HG02973 (cell line): ENCODE results near the gene THPO.
"Not testable (repeated sequence)": the region's sequence is repeated elsewhere in the genome, so short reads cannot be mapped to it uniquely, and the experiment has no call there.

Experiments used
- ATAC-seq: cut with Tn5 transposase; IDR thresholded peaks from one replicate; pipeline ENCODE4 v1.9.1; 2021; ENCODE audit warnings: moderate library complexity; ENCODE audit not compliant: unreplicated experiment

The THPO gene

GRCh38 chr3:184352149-184352785 lies 25.7 kb downstream of the THPO start:
- ATAC-seq: no peak

- ATAC-seq: no peak
Measured at GRCh38 chr3:184351511-184352148, 26.4 kb downstream of the THPO start.

- no peak for ATAC-seq
Measured at GRCh38 chr3:184350618-184351017, 27.4 kb downstream of the THPO start.

- no peak for ATAC-seq
Measured at GRCh38 chr3:184349563-184350470, 28.2 kb downstream of the THPO start.

GRCh38 chr3:184348057-184348382 lies 30.0 kb downstream of the THPO start:
- no peak for ATAC-seq

GRCh38 chr3:184347321-184348056 lies 30.5 kb downstream of the THPO start:
- no peak for ATAC-seq

GRCh38 chr3:184346480-184347190 lies 31.4 kb downstream of the THPO start:
- ATAC-seq: no peak

- no peak for ATAC-seq
Measured at GRCh38 chr3:184345317-184346144, 32.5 kb downstream of the THPO start.

- no peak for ATAC-seq
Measured at GRCh38 chr3:184344579-184345316, 33.3 kb downstream of the THPO start.

GRCh38 chr3:184343200-184343876 lies 34.7 kb downstream of the THPO start:
- ATAC-seq: no peak

GRCh38 chr3:184341925-184342324 lies 36.1 kb downstream of the THPO start:
- no peak for ATAC-seq

- ATAC-seq: not testable (repeated sequence)
Measured at GRCh38 chr3:184339451-184340135, 38.4 kb downstream of the THPO start.

GRCh38 chr3:184339001-184339400 lies 39.0 kb downstream of the THPO start:
- ATAC-seq: no peak

GRCh38 chr3:184338511-184338945 lies 39.5 kb downstream of the THPO start:
- ATAC-seq: no peak

GRCh38 chr3:184337981-184338380 lies 40.0 kb downstream of the THPO start:
- no peak for ATAC-seq

- no peak for ATAC-seq
Measured at GRCh38 chr3:184337399-184337714, 40.6 kb downstream of the THPO start, which contains the start of gene FAM131A. Gene FAM131A, plus strand, starts transcription at chr3:184337600. Its CDS starts 31 bp downstream, at chr3:184337631.

- no peak for ATAC-seq
Measured at GRCh38 chr3:184336547-184337398, 41.2 kb downstream of the THPO start.
